Omental fat pad (tissue), 4 donors: ENCODE results near the gene SPEN. TPM values are rescaled to one million over a fixed set of nuclear protein-coding genes. Genes with fewer than 3 reads are reported as not detected.
"Not testable (repeated sequence)": the region's sequence is repeated elsewhere in the genome, so short reads cannot be mapped to it uniquely, and the experiment has no call there.

Source experiments
- ATAC-seq: fragments of 150-250 bp; one replicate; pipeline ENCODE4 v1.9.1; 2016; ENCODE audit warnings: mild to moderate bottlenecking, moderate library complexity; ENCODE audit not compliant: low FRiP score
- DNase-seq: peaks from one replicate; pipeline ENCODE4 v3.0.0-alpha.2; 2019; ENCODE audit warnings: low spot score
- CTCF ChIP-seq, 3 donors: fragments of 450-650 bp; IDR thresholded peaks; one replicate each; pipeline ENCODE4 v1.5.1; 2016 to 2017; ENCODE audit warnings: antibody characterized with exemption in 3 of 3, mild to moderate bottlenecking in 3 of 3, moderate library complexity in 2 of 3
- total RNA-seq, 4 donors: library from RNA; depleted of rRNA; stranded (reverse); fragments of >200 nt; gene quantifications; one replicate each; pipeline ENCODE4 v1.1.0, GENCODE V29; 2016

The SPEN gene
- total RNA-seq, 4 donors from 2014 or later = 33.4 to 64.0 (median 51.5) TPM

DNA sequence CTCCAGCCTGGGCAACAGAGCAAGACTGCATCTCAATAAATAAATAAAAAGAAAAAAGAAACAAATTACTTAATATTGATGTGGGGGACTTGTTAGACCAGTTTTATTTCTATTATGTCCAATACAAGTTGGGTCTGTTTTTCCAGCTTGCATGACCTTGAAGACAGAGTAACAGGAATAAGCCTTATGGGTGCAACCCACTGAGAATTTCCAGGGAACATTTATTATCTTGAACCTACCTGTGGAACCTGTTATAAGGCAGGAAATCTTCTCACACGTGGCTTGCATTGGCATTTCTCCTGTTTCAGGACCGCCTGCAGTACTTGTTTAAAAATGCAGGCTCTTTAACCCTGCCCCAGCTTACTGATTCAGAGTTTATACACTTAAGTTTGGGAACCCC lies 64.4 kb downstream of the SPEN start:
- ATAC-seq = no peak
- no peak for DNase-seq
- no peak for TF ChIP-seq CTCF (IDR thresholded peaks at IDR 0.05)

DNA sequence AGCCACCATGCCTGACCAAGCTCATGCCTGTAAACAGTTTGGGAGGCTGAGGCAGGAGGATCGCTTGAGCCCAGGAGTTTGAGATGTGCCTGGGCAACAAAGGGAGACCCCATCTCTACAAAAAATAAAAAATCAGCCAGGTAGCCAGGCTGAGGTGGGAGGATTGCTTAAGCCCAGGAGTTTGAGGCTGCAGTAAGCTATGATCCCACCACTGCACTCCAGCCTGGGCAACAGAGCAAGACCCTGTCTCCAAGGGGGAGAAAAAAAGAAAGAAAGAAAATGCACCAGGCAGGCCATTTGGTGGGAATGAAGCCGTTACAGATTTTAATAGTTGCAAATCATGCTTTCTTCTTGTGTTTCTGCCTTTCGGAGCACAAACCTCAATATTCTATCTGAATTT lies 66.1 kb downstream of the SPEN start:
- not testable (repeated sequence) for ATAC-seq, DNase-seq

DNA sequence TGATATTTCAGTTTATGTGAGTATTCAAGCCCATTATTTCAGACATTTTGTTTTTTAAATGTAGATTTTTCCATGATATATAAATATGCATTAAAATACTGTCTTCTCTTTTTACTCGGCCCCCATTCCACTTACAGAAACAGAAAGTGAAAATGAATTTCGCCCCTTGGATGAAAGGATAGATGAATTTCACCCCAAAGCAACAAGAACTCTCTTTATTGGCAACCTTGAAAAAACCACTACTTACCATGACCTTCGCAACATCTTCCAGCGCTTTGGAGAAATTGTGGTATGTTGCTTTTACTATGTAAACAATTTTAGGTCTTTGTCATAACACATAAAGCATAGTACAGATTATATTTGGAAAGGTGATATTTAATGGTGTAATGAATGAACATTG lies 68.5 kb downstream of the SPEN start:
- DNase-seq (no peak), ATAC-seq (no peak)
- no peak for TF ChIP-seq CTCF (IDR thresholded peaks at IDR 0.05)

DNA sequence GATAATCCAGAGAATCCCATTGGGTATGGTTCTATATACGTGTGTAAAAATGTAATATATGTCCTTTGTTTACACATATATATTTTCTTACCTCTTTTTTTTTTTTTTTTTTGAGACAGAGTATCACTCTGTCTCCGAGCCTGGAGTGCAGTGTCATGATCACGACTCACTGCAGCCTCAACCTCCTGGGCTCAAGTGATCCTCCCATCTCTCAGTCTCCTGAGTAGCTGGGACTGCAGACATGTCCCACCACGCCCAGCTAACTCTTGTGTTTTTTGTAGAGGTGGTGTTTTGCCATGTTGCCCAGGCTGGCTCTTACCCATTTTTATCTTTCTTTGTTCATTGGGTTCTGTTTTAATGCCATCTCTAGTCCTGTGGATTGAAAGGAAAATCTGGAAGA lies 68.9 kb downstream of the SPEN start:
- TF ChIP-seq CTCF (IDR thresholded peaks at IDR 0.05) = no peak
- DNase-seq (no peak), ATAC-seq (no peak)

- no peak for TF ChIP-seq CTCF (IDR thresholded peaks at IDR 0.05)
- DNase-seq (no peak), ATAC-seq (no peak)
These were observed 69.4 kb downstream of the SPEN start for GRCh38 chr1:15916916-15917315.

GRCh38 chr1:15918962-15919715 lies 71.6 kb downstream of the SPEN start:
- DNase-seq = no peak
- no peak for ATAC-seq
- no peak for TF ChIP-seq CTCF (IDR thresholded peaks at IDR 0.05)

DNA sequence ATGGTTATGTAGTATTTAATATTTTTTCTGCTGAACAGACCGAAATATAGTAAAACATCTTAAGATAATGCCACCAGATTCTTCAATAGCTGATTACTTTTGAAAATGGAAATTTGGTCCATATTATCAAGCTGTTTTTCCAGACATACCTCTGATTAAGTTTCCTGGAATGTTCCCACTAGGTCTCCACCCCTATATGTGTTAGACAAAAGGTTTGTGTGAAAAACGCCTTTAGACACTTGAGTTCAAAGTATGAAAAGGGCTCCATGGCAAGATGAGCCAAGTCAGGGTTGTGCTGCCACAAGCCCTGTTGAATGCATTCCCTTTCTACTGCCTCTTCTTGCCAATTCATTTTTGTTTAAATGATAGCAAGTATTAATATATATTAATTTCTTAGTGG lies 75.7 kb downstream of the SPEN start:
- DNase-seq (no peak), ATAC-seq (peak; percentile 32)
- no peak for TF ChIP-seq CTCF (IDR thresholded peaks at IDR 0.05)

DNA sequence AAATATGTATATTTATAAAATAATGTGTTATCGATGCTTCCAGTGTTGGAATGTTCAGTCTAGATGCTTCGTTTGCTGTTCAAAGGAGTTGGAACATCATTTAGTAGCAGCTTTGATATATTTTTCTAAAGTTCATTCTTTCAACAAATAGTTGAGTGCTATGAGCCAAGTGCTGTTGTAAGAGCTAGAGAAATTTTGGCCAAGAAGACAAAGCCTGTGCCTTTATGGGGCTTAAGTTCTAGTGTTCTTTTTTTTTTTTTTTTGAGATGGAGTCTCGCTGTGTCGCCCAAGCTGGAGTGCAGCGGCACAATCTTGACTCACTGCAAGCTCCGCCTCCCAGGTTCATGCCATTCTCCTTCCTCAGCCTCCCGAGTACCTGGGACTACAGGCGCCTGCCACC lies 78.9 kb downstream of the SPEN start:
- DNase-seq, ATAC-seq: not testable (repeated sequence)
